Measurements from ENCODE around the gene OGFR.

DNA sequence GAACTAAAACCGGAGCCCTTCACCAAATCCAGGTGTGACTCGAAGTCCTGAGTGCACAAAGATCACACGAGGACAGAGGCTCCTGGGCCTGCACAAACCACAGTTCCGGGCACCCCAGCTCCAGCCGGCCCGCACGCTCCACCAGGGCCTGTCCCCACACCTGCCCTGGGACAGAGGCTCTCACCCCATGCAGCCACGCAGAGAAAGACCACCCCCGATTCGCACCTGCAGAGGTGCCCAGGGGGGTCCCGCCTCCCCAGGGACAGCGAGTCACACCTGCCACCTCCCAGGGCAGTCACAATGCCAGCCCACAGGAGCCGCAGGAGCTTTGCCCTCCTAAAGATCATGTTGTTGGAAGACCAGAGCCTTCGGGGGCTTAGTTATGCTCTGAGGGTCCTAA, 33.7 kb upstream of the OGFR start:
- TF ChIP-seq, protein P1, sequence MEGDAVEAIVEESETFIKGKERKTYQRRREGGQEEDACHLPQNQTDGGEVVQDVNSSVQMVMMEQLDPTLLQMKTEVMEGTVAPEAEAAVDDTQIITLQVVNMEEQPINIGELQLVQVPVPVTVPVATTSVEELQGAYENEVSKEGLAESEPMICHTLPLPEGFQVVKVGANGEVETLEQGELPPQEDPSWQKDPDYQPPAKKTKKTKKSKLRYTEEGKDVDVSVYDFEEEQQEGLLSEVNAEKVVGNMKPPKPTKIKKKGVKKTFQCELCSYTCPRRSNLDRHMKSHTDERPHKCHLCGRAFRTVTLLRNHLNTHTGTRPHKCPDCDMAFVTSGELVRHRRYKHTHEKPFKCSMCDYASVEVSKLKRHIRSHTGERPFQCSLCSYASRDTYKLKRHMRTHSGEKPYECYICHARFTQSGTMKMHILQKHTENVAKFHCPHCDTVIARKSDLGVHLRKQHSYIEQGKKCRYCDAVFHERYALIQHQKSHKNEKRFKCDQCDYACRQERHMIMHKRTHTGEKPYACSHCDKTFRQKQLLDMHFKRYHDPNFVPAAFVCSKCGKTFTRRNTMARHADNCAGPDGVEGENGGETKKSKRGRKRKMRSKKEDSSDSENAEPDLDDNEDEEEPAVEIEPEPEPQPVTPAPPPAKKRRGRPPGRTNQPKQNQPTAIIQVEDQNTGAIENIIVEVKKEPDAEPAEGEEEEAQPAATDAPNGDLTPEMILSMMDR (IDR thresholded peaks at IDR 0.05) = no peak
- no peak for TF ChIP-seq EZH2 (IDR thresholded peaks at IDR 0.05)
- no peak for TF ChIP-seq EZH2phosphoT487 (IDR thresholded peaks at IDR 0.05)

Data from neural progenitor cell (in vitro differentiated cells).